SK-N-SH (cell line): Measurements from ENCODE around the gene TCN1. TPM values are rescaled to one million over a fixed set of nuclear protein-coding genes. Genes with fewer than 3 reads are reported as not detected.

ENCODE experiments used
- CTCF ChIA-PET: fragments of 300-600, 350-600 bp; formaldehyde crosslinking; extraction: SDS; loops from one replicate; lab custom pipeline; 2021; lab: Yijun Ruan, JAX
- POLR2A ChIA-PET: fragments of 350-600 bp; sonication (Branson Sonifier 250); formaldehyde crosslinking; extraction: SDS; loops from one replicate; lab custom pipeline; 2020; ENCODE audit warnings: antibody characterized with exemption, inconsistent platforms; lab: Yijun Ruan, JAX
- DNase-seq: peaks from one replicate; pipeline ENCODE4 v3.0.0; 2012
- H2AFZ ChIP-seq: fragments of 200-600 bp; sonication (generic); 2 replicates; pipeline ENCODE4 v1.8.1; 2016; ENCODE audit warnings: antibody characterized with exemption, mild to moderate bottlenecking, low read depth
- H3F3A ChIP-seq: fragments of 200-600 bp; sonication (generic); replicated peaks from 2 replicates; pipeline ENCODE3; 2016; ENCODE audit warnings: antibody characterized with exemption, mild to moderate bottlenecking; ENCODE audit not compliant: insufficient read depth
- H3K27ac ChIP-seq, 2 experiments: fragments of 200-500 bp in 1 of 2; fragments of 200-600 bp in 1 of 2; sonication (Bioruptor generic) in 1 of 2; sonication (generic), shearing (Covaris generic) in 1 of 2; 2 replicates each; pipeline versions ENCODE4 v1.5.1 to v1.6.1; 2014 to 2016; ENCODE audit warnings: low read depth in 2 of 2, inconsistent platforms in 1 of 2, low read length in 1 of 2, mild to moderate bottlenecking in 1 of 2, mixed read lengths in 1 of 2
- H3K27me3 ChIP-seq: fragments of 200-600 bp; sonication (generic), shearing (Covaris generic); 2 replicates; pipeline ENCODE4 v1.6.1; 2016; ENCODE audit warnings: mixed run types; ENCODE audit not compliant: insufficient read depth
- H3K36me3 ChIP-seq, 2 experiments: fragments of 200-500 bp in 1 of 2; fragments of 200-600 bp in 1 of 2; sonication (Bioruptor generic) in 1 of 2; sonication (generic) in 1 of 2; replicated peaks in 1 of 2; 2 replicates each; pipeline versions ENCODE3 to v1.5.1; 2014 to 2016; ENCODE audit warnings: low read length in 1 of 2, mild to moderate bottlenecking in 1 of 2; ENCODE audit not compliant: insufficient read depth in 2 of 2, control insufficient read depth in 1 of 2
- H3K4me1 ChIP-seq, 2 experiments: fragments of 200-500 bp in 1 of 2; fragments of 200-600 bp in 1 of 2; sonication (Bioruptor generic) in 1 of 2; sonication (generic), shearing (Covaris generic) in 1 of 2; 2 replicates each; pipeline versions ENCODE4 v1.5.1 to v1.6.1; 2014 to 2016; ENCODE audit warnings: low read depth in 1 of 2, low read length in 1 of 2, mixed run types in 1 of 2; ENCODE audit not compliant: insufficient read depth in 2 of 2, control insufficient read depth in 1 of 2
- H3K4me2 ChIP-seq: fragments of 200-600 bp; sonication (generic), shearing (Covaris generic); 2 replicates; pipeline ENCODE4 v1.6.1; 2017; ENCODE audit warnings: mixed run types
- H3K4me3 ChIP-seq, 2 experiments: fragments of 200-500 bp in 1 of 2; fragments of 200-600 bp in 1 of 2; sonication (Bioruptor generic) in 1 of 2; sonication (generic), shearing (Covaris generic) in 1 of 2; 2 replicates each; pipeline versions ENCODE4 v1.5.1 to v1.8.1; 2014 to 2016; ENCODE audit warnings: low read depth in 2 of 2, inconsistent platforms in 1 of 2, low read length in 1 of 2, mild to moderate bottlenecking in 1 of 2, mixed read lengths in 1 of 2, moderate library complexity in 1 of 2
- H3K79me2 ChIP-seq: fragments of 200-600 bp; sonication (generic); 2 replicates; pipeline ENCODE4 v1.8.1; 2017; ENCODE audit warnings: mild to moderate bottlenecking; ENCODE audit not compliant: insufficient read depth
- H3K9ac ChIP-seq: fragments of 200-600 bp; sonication (generic); 2 replicates; pipeline ENCODE4 v1.6.1; 2017; ENCODE audit warnings: mixed run types
- H3K9me2 ChIP-seq: fragments of 200-600 bp; sonication (generic); 2 replicates; pipeline ENCODE4 v1.6.1; 2017; ENCODE audit warnings: mixed run types
- H3K9me3 ChIP-seq: fragments of 200-600 bp; sonication (generic); 2 replicates; pipeline ENCODE4 v1.6.1; 2017; ENCODE audit warnings: mixed run types, mild to moderate bottlenecking, moderate library complexity
- H4K20me1 ChIP-seq: fragments of 200-600 bp; sonication (generic); 2 replicates; pipeline ENCODE4 v1.6.1; 2017; ENCODE audit warnings: mild to moderate bottlenecking, mixed run types; ENCODE audit not compliant: insufficient read depth
- CTCF ChIP-seq: fragments of 200-600 bp; sonication (generic); IDR thresholded peaks from 2 replicates; pipeline ENCODE4 v1.6.1; 2017; ENCODE audit warnings: antibody characterized with exemption, mild to moderate bottlenecking, moderate library complexity
- EZH2phosphoT487 ChIP-seq: fragments of 200-600 bp; sonication (generic); IDR thresholded peaks from 2 replicates; pipeline ENCODE4 v1.6.1; 2017; ENCODE audit warnings: low read depth, mixed run types, mild to moderate bottlenecking, antibody characterized with exemption, moderate library complexity, borderline replicate concordance
- FOXM1 ChIP-seq: IDR thresholded peaks from 2 replicates; pipeline ENCODE4 v1.4.0; 2012; ENCODE audit warnings: low read depth, mild to moderate bottlenecking
- GATA2 ChIP-seq: sonication (generic); formaldehyde crosslinking; IDR thresholded peaks from 2 replicates; pipeline ENCODE4 v1.5.0; 2020; ENCODE audit warnings: mild to moderate bottlenecking, missing genetic modification reagents
- NRF1 ChIP-seq: IDR thresholded peaks from 2 replicates; pipeline ENCODE4 v1.6.1; 2012; ENCODE audit warnings: low read depth, mild to moderate bottlenecking, low read length
- POLR2AphosphoS5 ChIP-seq: IDR thresholded peaks from 2 replicates; pipeline ENCODE4 v1.6.1; 2012; ENCODE audit warnings: low read depth, low read length
- RCOR1 ChIP-seq: fragments of 150-350 bp; IDR thresholded peaks from 2 replicates; pipeline ENCODE4 v1.6.1; 2017; ENCODE audit warnings: antibody characterized with exemption, low read length
- REST ChIP-seq: IDR thresholded peaks from 2 replicates; pipeline ENCODE4 v1.6.1; 2012; ENCODE audit warnings: mild to moderate bottlenecking, low read depth, low read length, moderate library complexity
- TCF12 ChIP-seq: IDR thresholded peaks from 2 replicates; pipeline ENCODE4 v1.4.0; 2012
- WGBS: methylation state at CpG from one replicate; pipeline ENCODE4 v1.1.6; 2017; ENCODE audit warnings: low lambda C conversion rate; 5-methylcytosine and 5-hydroxymethylcytosine counted together
- polyA plus RNA-seq, 3 experiments: library from polyadenylated mRNA; depleted of rRNA; stranded (reverse); fragments of >200 nt; gene quantifications; 2 replicates each; pipeline ENCODE4 v1.2.3, GENCODE V29; 2012

TCN1 gene
- polyA plus RNA-seq, 1 of the 3 experiments (the other 2 are of a cell fraction), result 0.03 TPM

GRCh38 chr11:59883597-59883996, 17.3 kb upstream of the TCN1 start:
- Histone ChIP-seq H3K9ac (no peak overlapping the region), H3K9me3 (no peaks in the 10 kb centered on the region), H3K27me3 (0 out of 2 replicates have a peak, but pooled peaks cover 6% of the 10 kb centered on the region), H3K4me1 (peaks cover 0 to 2% of the 10 kb centered on the region in 2 experiments; a peak in 1 of 4 replicates), H3K4me3 (no peak overlapping the region), H3F3A (no peaks in the 10 kb centered on the region), H3K36me3 (no peaks in the 10 kb centered on the region), H2AFZ (no peak overlapping the region), H3K27ac (no peak overlapping the region), H4K20me1 (no peaks in the 10 kb centered on the region), H3K4me2 (no peak overlapping the region), H3K9me2 (no peaks in the 10 kb centered on the region), H3K79me2 (no peaks in the 10 kb centered on the region)
- no peak for TF ChIP-seq FOXM1
- no peak for TF ChIP-seq RCOR1
- TF ChIP-seq CTCF, result no peak
- TF ChIP-seq REST, result no peak
- TF ChIP-seq POLR2AphosphoS5, result no peak
- TF ChIP-seq EZH2phosphoT487, result no peak
- TF ChIP-seq NRF1, result no peak
- CTCF ChIA-PET, result interaction anchor here (0.9 kb wide), 1 partner anchor 86 kb away, joined by 3 read pairs; no protein-coding TSS in a partner anchor
- WGBS, result 10% methylated on average over 1 of the region's 1 CpG
- POLR2A ChIA-PET, result no interaction called here
- DNase-seq, result no peak

GRCh38 chr11:59879567-59879966, 13.3 kb upstream of the TCN1 start:
- no peaks in the 10 kb centered on the region for H3K79me2 ChIP-seq
- no peak overlapping the region for H3K27ac ChIP-seq
- 0 out of 2 replicates have a peak, but pooled peaks cover 6% of the 10 kb centered on the region for H3K27me3 ChIP-seq
- TF ChIP-seq GATA2 (CRISPR knock-in tag), result peak; percentile 39; the same call in 1 of the 2 replicates
- TF ChIP-seq TCF12, result no peak
- TF ChIP-seq, all 33 proteins: peak for 1
- ChIA-PET CTCF (interaction anchor here (1.0 to 1.2 kb wide), 2 partner anchors 14 to 18 kb away, joined by 3 to 4 read pairs; partner anchors contain the start of gene TCN1), POLR2A (no interaction called here)
- Histone ChIP-seq H3K9me2 (no peaks in the 10 kb centered on the region), H3K4me3 (no peak overlapping the region), H3K9ac (no peak overlapping the region), H3K4me1 (peaks cover 0 to 2% of the 10 kb centered on the region in 2 experiments; a peak in 1 of 4 replicates), H3K4me2 (no peak overlapping the region), H3K9me3 (no peaks in the 10 kb centered on the region), H3K36me3 (no peaks in the 10 kb centered on the region), H4K20me1 (no peaks in the 10 kb centered on the region), H3F3A (no peaks in the 10 kb centered on the region), H2AFZ (no peak overlapping the region)
- 8% methylated on average over 1 of the region's 1 CpG for WGBS
- no peak for DNase-seq
